HG02623 (cell line): ENCODE measurements around the gene SLC35G4.
"Not testable (repeated sequence)": the region's sequence is repeated elsewhere in the genome, so short reads cannot be mapped to it uniquely, and the experiment has no call there.

Experiments
- ATAC-seq: cut with Tn5 transposase; IDR thresholded peaks from one replicate; pipeline ENCODE4 v1.9.1; 2021; ENCODE audit warnings: moderate library complexity; ENCODE audit not compliant: unreplicated experiment

The SLC35G4 gene

DNA sequence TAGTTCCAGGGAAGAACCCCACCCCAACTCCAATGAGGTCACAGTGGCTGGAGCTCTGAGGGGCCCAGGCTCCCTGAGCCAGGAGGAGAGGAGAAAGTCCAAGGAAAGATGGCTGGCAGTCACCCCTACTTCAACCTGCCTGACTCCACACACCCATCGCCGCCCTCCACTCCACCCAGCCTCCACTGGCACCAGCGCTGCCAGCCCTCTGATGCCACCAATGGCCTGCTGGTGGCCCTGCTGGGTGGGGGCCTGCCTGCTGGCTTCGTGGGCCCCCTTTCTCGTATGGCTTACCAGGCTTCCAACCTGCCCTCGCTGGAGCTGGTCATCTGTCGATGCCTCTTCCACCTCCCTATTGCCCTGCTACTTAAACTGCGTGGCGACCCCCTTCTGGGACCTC, at the start of gene SLC35G4:
SLC35G4 (plus strand) TSS at position 109 of the 400 bp plus-strand sequence; CDS start at position 109, 0 bp downstream.
- ATAC-seq = not testable (repeated sequence)

DNA sequence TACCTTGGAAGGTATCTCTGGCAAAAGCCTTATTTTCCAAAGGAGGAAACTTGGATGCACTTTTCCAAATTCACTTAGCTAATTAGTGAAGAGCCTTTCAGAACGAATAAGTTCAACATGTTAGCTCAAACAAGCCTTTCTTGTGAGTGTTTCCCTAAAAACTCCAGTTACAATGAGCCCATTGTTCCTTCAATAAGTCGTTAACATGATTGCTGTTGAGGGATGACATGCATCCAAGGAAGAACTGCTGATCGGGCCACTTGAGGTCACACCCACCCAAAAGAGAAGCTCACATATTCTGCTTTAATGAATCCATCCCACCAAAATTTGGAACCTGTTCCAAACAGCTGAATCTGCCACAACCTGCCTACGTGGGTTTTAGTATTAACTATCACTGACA, 48.1 kb upstream of the SLC35G4 start:
- no peak for ATAC-seq

- ATAC-seq = no peak
Observed at GRCh38 chr18:11565716-11566115, 43.7 kb upstream of the SLC35G4 start.

DNA sequence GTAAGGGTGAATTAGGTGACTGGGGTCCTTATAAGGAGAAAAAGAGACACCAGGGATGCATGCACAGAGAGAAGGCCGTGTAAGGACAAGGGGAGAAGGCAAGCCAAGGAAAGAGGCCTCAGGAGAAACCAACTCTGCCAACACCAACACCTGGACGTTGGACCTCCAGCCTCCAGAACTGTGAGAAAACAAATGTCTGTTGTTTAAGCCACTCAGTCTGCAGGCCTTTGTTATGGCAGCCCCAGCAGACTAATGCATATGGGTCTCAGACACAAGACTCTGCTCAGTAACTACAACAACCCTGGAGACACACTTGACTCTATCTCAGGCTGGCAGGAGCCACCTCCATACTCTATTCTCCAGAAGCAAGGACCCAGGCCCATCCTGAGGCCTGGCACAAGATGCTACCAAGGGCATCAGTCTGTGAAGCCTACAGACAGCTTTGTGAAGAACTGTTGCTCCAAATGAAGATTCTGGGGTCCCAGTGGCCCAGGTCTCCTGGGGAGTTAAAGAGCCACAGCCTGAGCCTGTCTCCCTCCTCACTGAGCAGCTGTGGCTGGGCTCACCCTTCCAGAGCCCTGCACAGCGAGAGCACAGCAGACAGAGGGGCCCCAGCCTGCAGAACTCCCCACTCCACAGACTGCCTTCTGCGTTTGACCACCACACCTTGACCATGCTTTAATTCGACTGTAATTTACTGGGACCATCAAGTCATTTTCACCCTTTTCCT, 43.0 kb upstream of the SLC35G4 start:
- ATAC-seq = no peak

- no peak for ATAC-seq
Observed at GRCh38 chr18:11567396-11567795, 42.0 kb upstream of the SLC35G4 start.

DNA sequence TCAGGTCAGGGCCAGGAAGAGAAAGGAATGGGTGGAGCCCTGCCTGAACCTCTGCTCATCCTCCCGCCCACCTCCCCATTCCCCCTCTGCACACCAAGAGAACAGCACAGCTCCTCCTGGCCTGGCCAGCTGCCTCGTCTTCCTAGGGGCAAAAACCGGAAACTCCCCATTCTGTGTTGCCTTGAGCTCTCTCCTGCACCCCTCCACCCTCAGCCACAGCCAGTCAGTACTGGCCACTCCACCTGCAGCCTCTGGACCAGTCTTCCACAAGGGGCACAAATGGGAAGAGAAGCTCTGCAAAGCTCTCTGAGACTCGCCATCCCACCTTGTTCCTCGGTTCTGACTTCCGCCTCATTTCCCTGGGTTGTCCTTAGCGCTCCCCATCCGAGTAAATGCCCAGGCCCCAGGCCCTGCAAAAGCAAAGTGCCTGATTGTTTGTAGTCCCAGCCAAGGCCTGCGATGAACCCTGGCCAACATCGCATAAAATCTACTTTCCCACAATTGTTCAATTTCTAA, 39.3 kb upstream of the SLC35G4 start:
- no peak for ATAC-seq

DNA sequence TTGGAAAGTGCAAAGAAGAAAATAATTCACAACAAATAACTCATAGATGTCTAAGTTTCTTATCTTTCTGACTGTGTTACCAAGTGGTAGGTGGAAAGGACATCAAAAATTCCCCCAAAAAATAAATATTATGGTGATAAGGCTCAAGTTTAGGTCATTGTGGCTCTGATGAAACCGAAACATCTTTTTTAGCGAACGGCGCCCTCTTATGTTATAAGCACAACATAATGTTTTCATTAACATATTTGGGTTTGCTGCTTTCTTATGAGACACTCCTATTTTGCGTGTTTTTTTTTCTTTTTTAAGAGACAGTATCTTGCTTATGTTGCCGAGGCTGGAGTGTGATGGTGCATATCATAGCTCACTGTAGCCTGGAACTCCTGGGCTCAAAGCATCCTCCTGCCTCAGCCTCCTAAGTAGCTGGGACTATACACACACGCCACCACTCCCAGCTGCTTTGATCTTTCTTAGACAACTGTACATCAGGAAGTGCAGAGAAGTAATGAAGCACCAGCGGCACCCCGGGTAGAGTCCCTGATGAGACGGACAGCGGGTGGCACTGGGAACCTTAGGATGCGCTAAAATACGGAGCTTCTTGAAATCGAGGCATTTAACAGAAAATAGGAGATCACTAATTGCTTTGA, 38.5 kb upstream of the SLC35G4 start:
- ATAC-seq = no peak

DNA sequence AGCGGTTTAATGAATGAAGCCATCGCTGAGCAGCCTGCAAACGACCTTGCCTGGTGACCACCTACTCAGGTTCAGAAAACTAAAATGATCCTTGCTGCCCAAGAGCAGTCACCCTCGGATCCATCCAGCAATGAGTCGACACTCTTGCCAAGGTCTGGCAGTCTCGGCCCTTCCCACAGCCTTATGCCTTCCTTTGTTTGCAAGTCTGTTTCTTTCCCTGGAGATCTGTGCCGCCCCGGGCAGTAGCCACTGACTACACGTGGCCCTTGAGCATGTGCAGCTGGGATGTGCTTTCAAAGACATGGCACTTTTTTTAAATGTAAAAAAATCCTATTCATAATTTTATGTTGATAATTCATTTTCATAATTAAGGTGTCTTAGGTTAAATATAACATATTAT, 37.2 kb upstream of the SLC35G4 start:
- no peak for ATAC-seq

- ATAC-seq = no peak
Observed at GRCh38 chr18:11574545-11574944, 34.9 kb upstream of the SLC35G4 start.

- peak; percentile 50 for ATAC-seq
Observed at GRCh38 chr18:11577271-11578112, 31.9 kb upstream of the SLC35G4 start.

GRCh38 chr18:11578799-11579198, 30.6 kb upstream of the SLC35G4 start:
- no peak for ATAC-seq

DNA sequence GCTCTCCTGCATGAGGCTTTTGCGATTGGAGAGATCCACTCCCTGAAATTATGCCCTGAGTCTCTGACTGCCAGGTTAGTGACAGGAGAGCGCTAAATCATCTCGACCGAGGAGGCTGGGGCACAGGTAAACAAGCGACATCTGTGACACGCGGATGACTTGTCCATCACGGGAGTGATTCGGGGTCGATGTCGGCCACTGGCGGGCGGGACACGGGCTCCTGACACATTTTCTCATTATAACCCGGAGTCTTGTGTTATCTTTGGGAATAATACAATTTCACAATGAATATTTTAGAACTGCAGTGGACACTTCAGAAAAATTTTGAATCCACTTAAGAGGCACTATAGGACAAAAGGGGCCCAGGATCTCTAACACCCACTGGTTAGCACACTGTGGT, 29.5 kb upstream of the SLC35G4 start:
- no peak for ATAC-seq

- ATAC-seq = peak; percentile 59
Observed at GRCh38 chr18:11581286-11581685, 28.1 kb upstream of the SLC35G4 start.

- no peak for ATAC-seq
Observed at GRCh38 chr18:11585596-11585995, 23.8 kb upstream of the SLC35G4 start.

DNA sequence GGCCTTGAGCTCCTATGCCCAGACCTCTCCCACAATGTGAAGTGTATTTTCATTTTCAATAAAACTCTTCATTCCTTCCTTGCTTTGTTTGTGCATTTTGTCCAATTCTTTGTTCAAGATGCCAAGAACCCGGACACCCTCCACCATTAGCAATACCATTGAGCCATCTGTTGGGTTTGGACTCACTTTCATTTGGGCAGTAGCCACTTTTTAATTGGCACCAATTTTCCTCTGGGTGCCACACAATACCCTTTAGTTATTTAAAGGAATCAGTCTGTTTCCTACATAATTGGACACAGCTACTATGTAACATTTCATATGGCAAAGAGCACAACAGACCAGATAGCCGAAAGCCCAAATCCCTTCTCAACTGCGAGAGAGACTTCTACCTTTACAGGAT, 22.5 kb upstream of the SLC35G4 start:
- ATAC-seq = no peak

DNA sequence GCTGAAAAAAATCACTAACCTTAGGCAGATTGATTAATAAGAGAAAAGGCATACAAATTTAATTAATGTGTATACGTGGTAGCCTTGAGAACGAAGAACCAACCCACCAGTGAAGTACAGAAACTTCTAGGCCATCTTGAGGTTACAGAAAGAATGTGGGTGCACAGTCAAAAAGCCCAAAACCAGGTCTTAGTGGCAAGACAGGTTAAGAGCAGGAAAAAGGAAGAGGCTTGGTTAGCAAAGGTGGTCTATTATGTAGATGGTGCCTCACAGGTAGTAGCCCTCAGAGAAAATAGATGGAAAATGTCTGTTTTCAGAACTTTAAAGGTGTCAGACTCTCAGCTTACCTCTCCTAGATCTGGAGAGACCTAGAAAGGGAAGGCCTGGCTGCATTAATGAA, 22.0 kb upstream of the SLC35G4 start:
- no peak for ATAC-seq

DNA sequence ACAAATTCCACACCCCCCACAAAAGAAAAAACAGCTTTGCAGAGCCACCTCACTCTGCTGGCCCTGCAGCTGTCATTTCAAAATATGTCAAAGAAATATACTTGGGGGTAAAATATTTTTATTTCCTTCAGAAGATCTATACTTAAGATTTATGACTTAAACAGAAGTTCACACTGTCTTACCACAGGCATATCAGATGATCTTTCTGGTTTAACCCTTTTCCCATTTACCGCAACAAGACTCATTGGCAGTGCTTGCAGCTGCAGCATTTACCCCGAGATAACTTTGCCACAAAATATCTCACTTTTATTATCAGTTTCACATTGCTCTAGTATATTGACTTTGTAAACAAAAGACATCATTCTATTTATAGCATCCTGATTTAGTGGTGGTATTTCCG, 21.6 kb upstream of the SLC35G4 start:
- ATAC-seq = no peak

DNA sequence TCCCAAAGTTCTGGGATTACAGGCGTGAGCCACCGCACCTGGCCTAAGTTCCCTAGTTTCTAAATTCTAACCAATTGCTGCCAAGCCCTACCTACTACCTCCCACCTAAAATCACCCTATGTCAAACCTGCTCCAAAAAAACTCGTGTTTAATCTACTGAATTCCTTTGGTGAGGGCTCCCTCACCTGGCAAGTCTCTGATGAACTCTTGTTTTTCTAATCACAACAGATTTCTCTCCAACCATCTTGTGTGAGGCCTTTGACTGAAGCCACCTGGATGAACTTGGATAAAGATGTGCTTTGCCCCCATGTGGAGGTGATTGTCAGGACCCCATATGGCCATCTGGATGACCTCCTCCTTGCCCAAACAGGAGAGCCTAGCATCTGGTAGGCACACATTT, 17.4 kb upstream of the SLC35G4 start:
- ATAC-seq = no peak

DNA sequence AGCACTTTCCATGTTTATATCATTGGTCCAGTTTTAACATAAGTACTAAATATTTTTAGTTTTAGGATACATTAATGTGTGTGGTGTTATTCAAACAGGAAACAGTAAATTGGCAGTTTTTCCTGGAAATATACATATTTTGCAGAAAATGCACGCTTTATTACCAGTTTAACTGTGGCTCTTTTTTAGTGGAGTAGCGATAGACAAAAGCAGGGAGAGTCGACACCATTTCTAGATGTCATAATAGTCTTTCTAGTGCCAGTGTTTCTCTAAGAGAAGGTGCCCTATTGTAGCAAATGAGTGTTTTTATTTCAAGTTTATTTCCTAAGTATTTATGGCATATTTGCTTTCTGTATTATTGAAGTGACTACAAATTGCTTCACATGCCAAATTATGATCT, 9.1 kb upstream of the SLC35G4 start:
- ATAC-seq = no peak

DNA sequence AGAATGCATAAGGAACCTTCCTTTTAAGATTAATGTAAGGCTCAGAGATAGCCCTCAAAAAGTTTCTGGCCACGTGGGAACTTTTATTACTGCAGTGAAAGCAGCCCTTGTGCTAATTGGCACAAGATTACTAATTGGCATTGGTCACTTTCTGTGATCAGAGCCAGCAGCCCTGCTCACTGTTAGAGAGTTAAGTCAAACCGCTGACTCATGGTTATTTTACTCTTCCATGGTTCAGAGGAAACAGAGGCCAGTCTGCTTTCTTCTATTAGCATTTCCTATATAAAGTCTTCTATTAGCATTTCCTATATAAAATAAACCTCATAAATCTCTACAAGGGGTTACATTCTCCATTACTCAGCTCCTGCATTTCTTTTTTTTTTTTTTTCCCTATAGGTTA, 1.5 kb upstream of the SLC35G4 start:
- no peak for ATAC-seq

- not testable (repeated sequence) for ATAC-seq
Observed at GRCh38 chr18:11608618-11609017, 778 bp upstream of the SLC35G4 start.

DNA sequence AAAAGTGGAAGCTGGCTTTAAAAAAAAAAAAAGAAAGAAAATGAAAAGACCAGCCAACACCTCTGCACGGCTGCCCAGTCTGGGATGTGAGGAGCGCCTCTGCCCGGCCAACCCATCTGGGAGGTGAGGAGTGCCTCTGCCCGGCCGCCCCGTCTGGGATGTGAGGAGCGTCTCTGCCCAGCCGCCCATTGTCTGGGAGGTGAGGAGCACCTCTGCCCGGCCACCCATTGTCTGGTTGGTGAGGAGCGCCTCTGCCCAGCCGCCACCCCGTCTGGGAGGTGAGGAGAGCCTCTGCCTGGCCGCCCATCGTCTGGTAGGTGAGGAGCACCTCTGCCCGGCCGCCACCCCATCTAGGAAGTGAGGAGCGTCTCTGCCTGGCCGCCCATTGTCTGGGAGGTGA, 3.7 kb downstream of the SLC35G4 start:
- ATAC-seq = not testable (repeated sequence)
